ENCODE data around the gene EXOC2. TPM values are rescaled to one million over a fixed set of nuclear protein-coding genes. Genes with fewer than 3 reads are reported as not detected.
"Not testable (repeated sequence)": the region's sequence is repeated elsewhere in the genome, so short reads cannot be mapped to it uniquely, and the experiment has no call there.

EXOC2 gene
- total RNA-seq, 2 experiments from 2014 or later, result 29.9 to 30.2 TPM

DNA sequence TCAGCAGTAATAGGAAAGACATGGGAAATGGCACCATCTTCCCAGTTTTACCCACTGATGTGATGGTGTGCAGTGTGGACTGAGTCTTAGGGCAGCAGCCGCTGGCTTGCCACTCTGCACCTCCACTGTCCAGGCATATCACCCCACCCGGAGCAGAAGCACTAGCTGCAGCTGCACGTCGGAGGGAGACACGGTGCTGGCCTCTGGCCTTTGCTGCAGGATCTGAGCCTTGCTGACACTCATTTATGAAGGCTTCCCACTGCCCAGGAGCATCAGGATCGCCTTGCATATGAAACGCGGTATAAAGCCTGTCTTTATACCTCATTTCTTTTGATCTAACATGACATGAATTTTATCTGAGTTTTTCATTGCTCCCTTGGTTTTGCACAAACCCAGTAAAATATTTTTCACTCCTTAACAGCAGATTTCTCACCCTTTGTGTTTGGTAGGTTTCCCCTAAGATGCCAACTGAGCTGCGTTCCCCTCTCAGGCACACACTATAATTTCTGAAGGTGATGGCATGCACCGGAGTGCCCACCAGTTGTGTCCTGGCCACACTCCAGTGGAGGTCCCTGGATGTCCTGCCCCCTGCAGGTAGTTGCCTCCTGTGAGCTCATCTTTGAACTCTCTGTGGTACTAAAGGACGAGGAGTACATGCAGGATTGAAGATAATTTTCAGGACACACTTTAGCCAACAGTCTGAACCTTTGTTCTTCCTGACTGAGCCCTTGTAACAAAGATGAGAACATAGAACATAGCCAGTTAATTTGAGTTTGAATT, 9.0 kb upstream of the EXOC2 start:
- no peak for ATAC-seq
- Mint-ChIP-seq H3K4me1 (ENCODE audit: low read depth) (peaks cover 2% of the 10 kb centered on the region), H3K27me3 (peaks cover 13% of the 10 kb centered on the region), H3K4me3 (no peak overlapping the region), H3K27ac (no peak overlapping the region), H3K9me3 (no peaks in the 10 kb centered on the region), H3K36me3 (ENCODE audit: low read depth) (no peaks in the 10 kb centered on the region)
- TF ChIP-seq, protein P1, sequence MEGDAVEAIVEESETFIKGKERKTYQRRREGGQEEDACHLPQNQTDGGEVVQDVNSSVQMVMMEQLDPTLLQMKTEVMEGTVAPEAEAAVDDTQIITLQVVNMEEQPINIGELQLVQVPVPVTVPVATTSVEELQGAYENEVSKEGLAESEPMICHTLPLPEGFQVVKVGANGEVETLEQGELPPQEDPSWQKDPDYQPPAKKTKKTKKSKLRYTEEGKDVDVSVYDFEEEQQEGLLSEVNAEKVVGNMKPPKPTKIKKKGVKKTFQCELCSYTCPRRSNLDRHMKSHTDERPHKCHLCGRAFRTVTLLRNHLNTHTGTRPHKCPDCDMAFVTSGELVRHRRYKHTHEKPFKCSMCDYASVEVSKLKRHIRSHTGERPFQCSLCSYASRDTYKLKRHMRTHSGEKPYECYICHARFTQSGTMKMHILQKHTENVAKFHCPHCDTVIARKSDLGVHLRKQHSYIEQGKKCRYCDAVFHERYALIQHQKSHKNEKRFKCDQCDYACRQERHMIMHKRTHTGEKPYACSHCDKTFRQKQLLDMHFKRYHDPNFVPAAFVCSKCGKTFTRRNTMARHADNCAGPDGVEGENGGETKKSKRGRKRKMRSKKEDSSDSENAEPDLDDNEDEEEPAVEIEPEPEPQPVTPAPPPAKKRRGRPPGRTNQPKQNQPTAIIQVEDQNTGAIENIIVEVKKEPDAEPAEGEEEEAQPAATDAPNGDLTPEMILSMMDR (IDR thresholded peaks at IDR 0.05), result no peak
- peak; percentile 15 for DNase-seq
- intact Hi-C loops (cut with micrococcal nuclease), result no loop called here
- ChIA-PET CTCF (interaction anchor here (1.0 to 3.1 kb wide), 3 partner anchors 9 to 107 kb away, joined by 3 to 8 read pairs (median 3); partner anchors contain the start of gene EXOC2), POLR2A (interaction anchor here (1.4 kb wide), 1 partner anchor 8 kb away, joined by 3 read pairs; no protein-coding TSS in a partner anchor)

DNA sequence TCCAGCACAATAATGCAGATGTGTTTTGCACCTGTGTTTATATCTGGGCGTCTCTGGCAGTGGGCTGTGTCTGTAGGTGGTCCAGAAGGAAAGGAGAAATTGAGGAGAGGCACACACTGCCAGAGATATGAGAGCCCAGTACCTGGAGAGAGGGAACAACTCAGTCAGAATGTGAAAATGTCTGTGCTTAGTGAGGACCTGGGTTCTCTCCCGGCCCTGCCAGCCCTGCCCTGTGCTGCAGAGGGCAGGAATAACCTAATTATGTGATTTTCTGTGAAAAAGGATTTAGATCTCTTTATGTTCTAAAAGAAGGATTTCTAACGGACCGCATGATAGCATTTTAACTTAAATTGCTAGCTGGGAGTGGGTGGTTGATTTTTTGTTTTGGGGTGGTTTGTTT, 8.3 kb upstream of the EXOC2 start:
- H3K27me3 Mint-ChIP-seq, result peaks cover 10% of the 10 kb centered on the region
- no peak for ATAC-seq
- H3K4me3 Mint-ChIP-seq, result no peak overlapping the region
- POLR2A ChIA-PET, result interaction anchor here (1.4 kb wide), 1 partner anchor 9 kb away, joined by 3 read pairs; no protein-coding TSS in a partner anchor
- TF ChIP-seq, protein P1 (IDR thresholded peaks at IDR 0.05), result no peak
- no peaks in the 10 kb centered on the region for H3K36me3 Mint-ChIP-seq (ENCODE audit: low read depth)
- no peak for DNase-seq
- H3K9me3 Mint-ChIP-seq, result no peaks in the 10 kb centered on the region
- H3K4me1 Mint-ChIP-seq (ENCODE audit: low read depth), result peaks cover 2% of the 10 kb centered on the region
- intact Hi-C loops (cut with micrococcal nuclease), result no loop called here
- no peak overlapping the region for H3K27ac Mint-ChIP-seq
- CTCF ChIA-PET, result interaction anchor here (1.2 to 3.1 kb wide), 2 partner anchors 21 to 108 kb away, joined by 4 to 8 read pairs; no protein-coding TSS in a partner anchor

DNA sequence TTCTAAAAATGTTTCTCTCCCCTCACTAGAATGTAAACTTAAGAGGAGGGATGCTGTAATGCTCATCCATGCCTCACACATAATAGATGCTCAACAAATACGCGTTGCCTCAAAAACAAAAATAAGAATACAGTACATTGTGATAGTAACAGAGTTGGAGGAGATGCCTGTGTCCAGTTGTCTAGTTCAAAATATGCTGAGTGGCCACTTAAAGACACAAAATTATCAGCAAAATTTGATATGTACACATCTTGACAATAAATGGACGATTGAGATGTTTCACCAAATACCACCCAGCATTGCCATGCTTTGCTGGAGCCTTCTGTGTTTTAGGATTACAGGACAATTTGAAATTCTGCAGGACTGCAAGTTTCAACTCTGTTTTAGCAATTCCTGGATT, 7.6 kb upstream of the EXOC2 start:
- DNase-seq (no peak), ATAC-seq (no peak)
- H3K9me3 Mint-ChIP-seq, result no peaks in the 10 kb centered on the region
- H3K27ac Mint-ChIP-seq, result no peak overlapping the region
- no peaks in the 10 kb centered on the region for H3K36me3 Mint-ChIP-seq (ENCODE audit: low read depth)
- ChIA-PET POLR2A (interaction anchor here (1.4 kb wide), 1 partner anchor 10 kb away, joined by 3 read pairs; no protein-coding TSS in a partner anchor), CTCF (interaction anchor here (1.2 to 3.1 kb wide), 2 partner anchors 22 to 107 kb away, joined by 4 to 8 read pairs; no protein-coding TSS in a partner anchor)
- TF ChIP-seq, protein P1 (IDR thresholded peaks at IDR 0.05), result no peak
- H3K27me3 Mint-ChIP-seq, result peaks cover 8% of the 10 kb centered on the region
- intact Hi-C loops (cut with micrococcal nuclease), result no loop called here
- peaks cover 2% of the 10 kb centered on the region for H3K4me1 Mint-ChIP-seq (ENCODE audit: low read depth)
- no peak overlapping the region for H3K4me3 Mint-ChIP-seq

DNA sequence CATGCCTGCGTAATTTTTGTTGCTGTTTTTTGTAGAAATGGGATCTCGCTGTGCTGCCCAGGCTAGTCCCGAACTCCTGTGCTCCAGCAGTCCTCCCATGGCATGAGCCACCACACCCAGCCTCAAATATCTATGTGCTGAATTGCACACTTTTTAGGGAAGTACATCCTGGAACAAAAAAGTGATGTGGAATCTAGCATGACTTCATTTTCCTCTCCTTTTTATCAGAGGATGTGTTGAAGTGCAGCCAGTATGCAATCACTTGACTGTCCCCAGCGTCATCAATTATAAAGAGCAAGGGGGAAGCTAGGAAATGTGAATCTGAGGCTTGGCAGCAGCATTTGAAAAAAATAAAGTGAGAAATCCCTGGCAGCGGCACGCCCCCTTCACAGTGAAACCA, 6.4 kb upstream of the EXOC2 start:
- ATAC-seq (no peak), DNase-seq (no peak)
- POLR2A ChIA-PET, result no interaction called here
- H3K27ac Mint-ChIP-seq, result no peak overlapping the region
- no peaks in the 10 kb centered on the region for H3K36me3 Mint-ChIP-seq (ENCODE audit: low read depth)
- no peaks in the 10 kb centered on the region for H3K9me3 Mint-ChIP-seq
- H3K4me1 Mint-ChIP-seq (ENCODE audit: low read depth), result no peaks in the 10 kb centered on the region
- H3K4me3 Mint-ChIP-seq, result no peak overlapping the region
- H3K27me3 Mint-ChIP-seq, result peaks cover 5% of the 10 kb centered on the region
- intact Hi-C loops (cut with micrococcal nuclease), result no loop called here
- CTCF ChIA-PET, result interaction anchor here (1.0 kb wide), 1 partner anchor 22 kb away, joined by 3 read pairs; no protein-coding TSS in a partner anchor
- TF ChIP-seq, protein P1 (IDR thresholded peaks at IDR 0.05), result no peak

DNA sequence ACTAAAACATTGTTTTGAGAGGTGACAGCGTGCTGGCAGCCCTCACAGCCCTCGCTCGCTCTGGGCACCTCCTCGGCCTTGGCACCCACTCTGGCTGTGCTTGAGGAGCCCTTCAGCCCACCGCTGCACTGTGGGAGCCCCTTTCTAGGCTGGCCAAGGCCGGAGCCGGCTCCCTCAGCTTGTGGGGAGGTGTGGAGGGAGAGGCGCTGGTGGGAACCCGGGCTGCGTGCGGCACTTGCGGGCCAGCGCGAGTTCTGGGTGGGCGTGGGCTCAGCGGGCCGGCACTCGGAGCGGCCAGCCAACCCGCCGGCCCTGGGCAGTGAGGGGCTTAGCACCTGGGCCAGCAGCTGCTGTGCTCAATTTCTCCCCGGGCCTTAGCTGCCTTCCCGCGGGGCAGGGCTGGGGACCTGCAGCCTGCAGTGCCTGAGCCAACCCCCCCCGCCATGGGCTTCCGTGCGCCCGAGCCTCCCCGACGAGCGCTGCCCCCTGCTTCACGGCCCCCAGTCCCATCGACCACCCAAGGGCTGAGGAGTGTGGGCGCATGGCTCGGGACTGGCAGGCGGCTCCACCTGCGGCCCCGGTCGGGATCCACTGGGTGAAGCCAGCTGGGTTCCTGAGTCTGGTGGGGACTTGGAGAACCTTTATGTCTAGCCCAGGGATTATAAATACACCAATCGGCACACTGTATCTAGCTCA, 1.6 kb upstream of the EXOC2 start:
- H3K27me3 Mint-ChIP-seq; H3K4me3 Mint-ChIP-seq; H3K27ac Mint-ChIP-seq; intact Hi-C loops (cut with micrococcal nuclease); POLR2A ChIA-PET; DNase-seq; H3K9me3 Mint-ChIP-seq; H3K36me3 Mint-ChIP-seq (ENCODE audit: low read depth); ATAC-seq: not testable (repeated sequence)
- CTCF ChIA-PET, result interaction anchor here (1.2 to 2.7 kb wide), 3 partner anchors 10 to 102 kb away, joined by 4 to 13 read pairs (median 5); no protein-coding TSS in a partner anchor
- peaks cover 25% of the 10 kb centered on the region for H3K4me1 Mint-ChIP-seq (ENCODE audit: low read depth)

Measured in activated CD8-positive, alpha-beta T cell treated with anti-CD3 and anti-CD28 coated beads for 36 hours (primary cell).